H1 (cell line): ENCODE data around the gene EPG5. TPM values are rescaled to one million over a fixed set of nuclear protein-coding genes. Genes with fewer than 3 reads are reported as not detected.

ENCODE experiments used
- ASH2L ChIP-seq: fragments of 200-600, 300-600 bp; sonication (generic); IDR thresholded peaks from one replicate; pipeline ENCODE4 v1.7.1; 2017; ENCODE audit warnings: low read length
- SAP30 ChIP-seq: fragments of 300-600 bp; sonication (generic); IDR thresholded peaks from 2 replicates; pipeline ENCODE4 v1.7.1; 2012; ENCODE audit warnings: low read length, moderate library complexity, mild to moderate bottlenecking, inconsistent platforms; ENCODE audit not compliant: insufficient read depth, insufficient replicate concordance
- polyA plus RNA-seq, 7 experiments: library from polyadenylated mRNA; depleted of rRNA in 3 of 7; stranded (reverse) in 5 of 7; unstranded in 2 of 7; fragments of >200 nt in 5 of 7; fragments of 200-250 nt in 2 of 7; gene quantifications; 1 replicate in 5 of 7; 2 replicates in 1 of 7; 4 replicates in 1 of 7; pipeline versions ENCODE4 v1.2.1 to v1.2.3, GENCODE V29; 2011 to 2013; ENCODE audit warnings: missing spikeins in 2 of 7, mixed read lengths in 2 of 7
- total RNA-seq: library from RNA; stranded (reverse); fragmentation: NEBNext Ultra II Directional; extraction: Animal tissue kit (Norgen Biotek cat#: 25700); gene quantifications from 2 replicates; pipeline ENCODE4 v1.2.1, GENCODE V29; 2021
- TF ChIP-seq, protein P1 (sequence below): IDR thresholded peaks from 2 replicates; pipeline ENCODE4 v1.6.1; 2012; ENCODE audit warnings: inconsistent platforms

Gene EPG5
- total and polyA plus RNA-seq, 2 of the 8 experiments (the other 6 are each of a cell fraction or from before 2014, with no cell fraction given): 14.1 to 18.3 TPM

DNA sequence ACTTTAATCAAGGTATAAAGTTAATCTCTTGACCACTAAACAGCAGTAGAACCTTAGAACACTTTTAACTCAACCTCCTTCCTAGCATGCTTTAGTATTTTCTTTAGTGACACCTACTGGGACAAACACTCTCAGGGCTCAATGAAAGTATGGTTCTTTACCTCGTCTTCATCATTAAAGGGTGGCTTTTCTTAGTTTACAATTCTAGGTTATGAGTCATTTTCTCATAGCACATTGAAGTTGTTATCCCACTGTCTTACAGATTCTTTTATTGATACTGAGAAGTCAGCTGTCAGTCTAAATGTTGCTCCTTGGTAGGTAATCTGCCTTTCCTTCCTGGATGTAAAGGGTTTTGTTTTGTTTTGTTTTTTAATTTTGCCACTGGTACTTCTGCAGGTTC, 103.7 kb downstream of the EPG5 start (continued):
- TF ChIP-seq, protein P1, sequence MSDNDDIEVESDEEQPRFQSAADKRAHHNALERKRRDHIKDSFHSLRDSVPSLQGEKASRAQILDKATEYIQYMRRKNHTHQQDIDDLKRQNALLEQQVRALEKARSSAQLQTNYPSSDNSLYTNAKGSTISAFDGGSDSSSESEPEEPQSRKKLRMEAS: no peak
- no peak for TF ChIP-seq SAP30
- TF ChIP-seq ASH2L: no peak
